GM18858 (cell line): ENCODE measurements around the gene PKNOX2.

Source experiments
- ATAC-seq: cut with Tn5 transposase; IDR thresholded peaks from one replicate; pipeline ENCODE4 v1.9.1; 2021; ENCODE audit not compliant: unreplicated experiment

Gene PKNOX2

GRCh38 chr11:125463590-125464269, 299.2 kb downstream of the PKNOX2 start:
- no peak for ATAC-seq

- no peak for ATAC-seq
These were observed 299.7 kb downstream of the PKNOX2 start for GRCh38 chr11:125464270-125464662.

- ATAC-seq: no peak
These were observed 300.1 kb downstream of the PKNOX2 start for GRCh38 chr11:125464666-125465065.

- no peak for ATAC-seq
These were observed 300.7 kb downstream of the PKNOX2 start for GRCh38 chr11:125465255-125465654.

GRCh38 chr11:125465701-125466100, 301.1 kb downstream of the PKNOX2 start:
- no peak for ATAC-seq

- ATAC-seq: no peak
These were observed 303.5 kb downstream of the PKNOX2 start for GRCh38 chr11:125468025-125468424.

- no peak for ATAC-seq
These were observed 304.3 kb downstream of the PKNOX2 start for GRCh38 chr11:125468852-125469251.

GRCh38 chr11:125470355-125470754, 305.8 kb downstream of the PKNOX2 start:
- ATAC-seq: no peak

GRCh38 chr11:125476721-125477120, 312.2 kb downstream of the PKNOX2 start:
- ATAC-seq: no peak

GRCh38 chr11:125479137-125479536, 314.6 kb downstream of the PKNOX2 start:
- ATAC-seq: no peak

GRCh38 chr11:125481531-125481930, 317.0 kb downstream of the PKNOX2 start:
- ATAC-seq: no peak
